GM23338 (cell line): ENCODE results near the gene STON2. TPM values are rescaled to one million over a fixed set of nuclear protein-coding genes. Genes with fewer than 3 reads are reported as not detected.

ENCODE experiments used
- ATAC-seq: fragments of 200-7000 bp; cut with Tn5 transposase; 3 replicates; pipeline ENCODE4 v1.9.1; 2020
- DNase-seq: peaks from one replicate; pipeline ENCODE4 v3.0.0-alpha.2; 2015; ENCODE audit warnings: low spot score
- H2AFZ ChIP-seq: fragments of 200-600 bp; sonication (generic); 2 replicates; pipeline ENCODE4 v1.8.0; 2016; ENCODE audit warnings: antibody characterized with exemption, mild to moderate bottlenecking, moderate library complexity
- H3F3A ChIP-seq: fragments of 200-600 bp; sonication (generic); replicated peaks from 2 replicates; pipeline ENCODE4 v1.8.0; 2017; ENCODE audit warnings: antibody characterized with exemption, mixed run types, low read depth
- H3K27ac ChIP-seq: fragments of 200-600 bp; sonication (generic); 2 replicates; pipeline ENCODE4 v1.6.1; 2016; ENCODE audit warnings: low read depth
- H3K27me3 ChIP-seq: fragments of 200-600 bp; sonication (generic); 2 replicates; pipeline ENCODE4 v1.8.0; 2016; ENCODE audit warnings: mild to moderate bottlenecking, mixed run types, moderate library complexity; ENCODE audit not compliant: insufficient read depth
- H3K36me3 ChIP-seq: fragments of 200-600 bp; sonication (generic); 2 replicates; pipeline ENCODE4 v1.8.0; 2016; ENCODE audit warnings: mild to moderate bottlenecking; ENCODE audit not compliant: insufficient read depth
- H3K4me1 ChIP-seq: fragments of 200-600 bp; sonication (generic); 2 replicates; pipeline ENCODE4 v1.8.0; 2016; ENCODE audit warnings: mild to moderate bottlenecking, moderate library complexity; ENCODE audit not compliant: insufficient read depth
- H3K4me2 ChIP-seq: fragments of 200-600 bp; sonication (generic); 2 replicates; pipeline ENCODE4 v1.7.1; 2017; ENCODE audit warnings: mixed run types
- H3K4me3 ChIP-seq: fragments of 200-600 bp; sonication (generic); 2 replicates; pipeline ENCODE4 v1.6.1; 2016; ENCODE audit warnings: mixed run types
- H3K79me2 ChIP-seq: fragments of 200-600 bp; sonication (generic); replicated peaks from 2 replicates; pipeline ENCODE4 v1.8.0; 2017; ENCODE audit warnings: mild to moderate bottlenecking; ENCODE audit not compliant: insufficient read depth
- H3K9me2 ChIP-seq: fragments of 200-600 bp; sonication (generic); 2 replicates; pipeline ENCODE4 v1.8.0; 2017; ENCODE audit not compliant: insufficient read depth
- H4K20me1 ChIP-seq: fragments of 200-600 bp; sonication (generic); replicated peaks from 2 replicates; pipeline ENCODE4 v1.8.0; 2017; ENCODE audit warnings: mild to moderate bottlenecking; ENCODE audit not compliant: insufficient read depth
- H3K27ac Mint-ChIP-seq: 2 replicates; pipeline ENCODE4 v1.8.0; 2020; ENCODE audit warnings: inconsistent platforms, mild to moderate bottlenecking, moderate library complexity, mixed read lengths
- H3K27me3 Mint-ChIP-seq: 3 replicates; pipeline ENCODE4 v1.8.0; 2022; ENCODE audit warnings: low read depth, mild to moderate bottlenecking, moderate library complexity, mixed read lengths, inconsistent platforms; ENCODE audit not compliant: insufficient read depth, poor library complexity
- H3K36me3 Mint-ChIP-seq: 3 replicates; pipeline ENCODE4 v1.8.0; 2021; ENCODE audit warnings: low read depth, mild to moderate bottlenecking, inconsistent platforms, moderate library complexity, mixed read lengths
- H3K4me1 Mint-ChIP-seq: 3 replicates; pipeline ENCODE4 v1.8.0; 2020; ENCODE audit warnings: mild to moderate bottlenecking, inconsistent platforms, mixed read lengths
- H3K4me3 Mint-ChIP-seq: 3 replicates; pipeline ENCODE4 v1.8.0; 2021; ENCODE audit warnings: moderate library complexity, mild to moderate bottlenecking, inconsistent platforms, mixed read lengths
- H3K9me3 Mint-ChIP-seq: 3 replicates; pipeline ENCODE4 v1.8.0; 2020; ENCODE audit warnings: moderate library complexity, mild to moderate bottlenecking, inconsistent platforms, mixed read lengths
- CREB1 ChIP-seq: fragments of 250-450 bp; sonication (Bioruptor Pico); IDR thresholded peaks from 2 replicates; pipeline ENCODE4 v1.5.0; 2020; ENCODE audit warnings: low read depth, mild to moderate bottlenecking, moderate library complexity
- CTCF ChIP-seq, 2 experiments: fragments of 200-600 bp in 1 of 2; sonication (generic) in 1 of 2; conservative IDR thresholded peaks; 2 replicates each; pipeline versions ENCODE4 v1.5.1 to v1.6.1; 2016 to 2017; ENCODE audit warnings: antibody characterized with exemption in 2 of 2, low read depth in 2 of 2, mild to moderate bottlenecking in 2 of 2, moderate library complexity in 1 of 2
- ETS1 ChIP-seq: IDR thresholded peaks from 2 replicates; pipeline ENCODE4 v1.6.1; 2016; ENCODE audit warnings: antibody characterized with exemption
- EZH2 ChIP-seq: fragments of 200-600 bp; sonication (generic); IDR thresholded peaks from one replicate; pipeline ENCODE4 v1.8.0; 2017; ENCODE audit warnings: antibody characterized with exemption, mild to moderate bottlenecking, low read depth; ENCODE audit not compliant: unreplicated experiment
- EZH2phosphoT487 ChIP-seq: fragments of 200-600 bp; sonication (generic); IDR thresholded peaks from one replicate; pipeline ENCODE4 v1.8.1; 2018; ENCODE audit warnings: antibody characterized with exemption; ENCODE audit not compliant: unreplicated experiment
- JUNB ChIP-seq: IDR thresholded peaks from one replicate; pipeline ENCODE4 v1.6.1; 2016; ENCODE audit warnings: antibody characterized with exemption; ENCODE audit not compliant: unreplicated experiment
- NANOG ChIP-seq: IDR thresholded peaks from 2 replicates; pipeline ENCODE4 v1.6.1; 2016; ENCODE audit warnings: antibody characterized with exemption, borderline replicate concordance
- POLR2AphosphoS5 ChIP-seq: IDR thresholded peaks from 2 replicates; pipeline ENCODE4 v1.6.1; 2016; ENCODE audit warnings: antibody characterized with exemption, low read depth
- REST ChIP-seq: IDR thresholded peaks from one replicate; pipeline ENCODE4 v1.6.1; 2018; ENCODE audit warnings: antibody characterized with exemption; ENCODE audit not compliant: unreplicated experiment
- STAT1 ChIP-seq: IDR thresholded peaks from one replicate; pipeline ENCODE4 v1.6.1; 2016; ENCODE audit warnings: antibody characterized with exemption; ENCODE audit not compliant: unreplicated experiment
- ZNF114 ChIP-seq: fragments of 250-450 bp; sonication (Bioruptor Pico); IDR thresholded peaks from 2 replicates; pipeline ENCODE4 v1.5.0; 2020; ENCODE audit warnings: mild to moderate bottlenecking, moderate library complexity
- ZNF331 ChIP-seq: fragments of 250-450 bp; sonication (Bioruptor Pico); IDR thresholded peaks from 2 replicates; pipeline ENCODE4 v1.5.0; 2020; ENCODE audit warnings: low read depth, mild to moderate bottlenecking, moderate library complexity
- ZNF462 ChIP-seq: fragments of 250-450 bp; sonication (Bioruptor Pico); IDR thresholded peaks from 2 replicates; pipeline ENCODE4 v1.5.0; 2020; ENCODE audit warnings: mild to moderate bottlenecking, moderate library complexity
- polyA plus RNA-seq: library from polyadenylated mRNA; unstranded; fragments of >200 nt; fragmentation: Nextera tagmentation; extraction: Ambion mirVana; gene quantifications from 2 replicates; pipeline ENCODE4 v1.2.1, GENCODE V29; 2016
- total RNA-seq: library from RNA; depleted of rRNA; stranded (reverse); fragments of >200 nt; shearing (Covaris generic); gene quantifications from 2 replicates; pipeline ENCODE4 v1.2.3, GENCODE V29; 2014

Gene STON2
- total and polyA plus RNA-seq, 2 experiments from 2014 or later: 8.2 to 71.0 TPM

GRCh38 chr14:81323093-81323492, 77.0 kb downstream of the STON2 start:
- peak overlapping the region; percentile 14; the same call in 1 of the 2 replicates for H3K27ac ChIP-seq

More at GRCh38 chr14:81323093-81323492, 77.0 kb downstream of the STON2 start:
- TF ChIP-seq REST (no peak), NANOG (no peak), ZNF114 (no peak), POLR2AphosphoS5 (no peak), ZNF331 (CRISPR knock-in tag) (no peak), ETS1 (no peak), EZH2phosphoT487 (no peak), CREB1 (no peak), JUNB (no peak), CTCF (conservative IDR thresholded peaks at IDR 0.05; ENCODE audit: low read depth in 2 of 2) (no peak), STAT1 (no peak), ZNF462 (no peak), EZH2 (no peak)
- H3F3A ChIP-seq: no peaks in the 10 kb centered on the region
- Mint-ChIP-seq H3K27ac (no peak overlapping the region), H3K4me1 (peaks cover 47% of the 10 kb centered on the region), H3K36me3 (peaks cover 21% of the 10 kb centered on the region), H3K4me3 (peak overlapping the region; percentile 68), H3K27me3 (peaks cover 2% of the 10 kb centered on the region), H3K9me3 (peaks cover 14% of the 10 kb centered on the region)
- DNase-seq (no peak), ATAC-seq (no peak)
- peaks cover 7% of the 10 kb centered on the region; the same call in 1 of the 2 replicates for H3K79me2 ChIP-seq
- no peaks in the 10 kb centered on the region for H3K27me3 ChIP-seq
- no peaks in the 10 kb centered on the region; the same call in 1 of the 2 replicates for H4K20me1 ChIP-seq
- peaks cover 30% of the 10 kb centered on the region for H3K4me1 ChIP-seq
- H3K9me2 ChIP-seq: 0 out of 2 replicates have a peak, but pooled peaks cover 3% of the 10 kb centered on the region
- peak overlapping the region; percentile 44 for H3K4me3 ChIP-seq
- H3K4me2 ChIP-seq: peak overlapping the region; percentile 73
- no peaks in the 10 kb centered on the region for H3K36me3 ChIP-seq
- H2AFZ ChIP-seq: no peak overlapping the region
